Astrocyte of the cerebellum (primary cell): ENCODE results near the gene TIA1.
"Not testable (repeated sequence)": the region's sequence is repeated elsewhere in the genome, so short reads cannot be mapped to it uniquely, and the experiment has no call there.

Source experiments
- DNase-seq: peaks from one replicate; pipeline ENCODE4 v3.0.0-alpha.2; 2011; ENCODE audit warnings: low read depth
- H3K4me3 ChIP-seq: 2 replicates; pipeline ENCODE4 v1.5.1; 2011; ENCODE audit warnings: mild to moderate bottlenecking, low read depth, low read length, moderate library complexity
- in situ Hi-C: cut with HindIII; loops from 2 replicates; pipeline ENCODE4 v1.10.0; 2017; ENCODE audit warnings: low sequenced_read_pairs
- TF ChIP-seq, protein P1 (sequence below): IDR thresholded peaks from 2 replicates; pipeline ENCODE4 v1.5.1; 2012; ENCODE audit warnings: low read length, low read depth, moderate library complexity, mild to moderate bottlenecking; ENCODE audit errors: missing control alignments

The TIA1 gene, protein sequence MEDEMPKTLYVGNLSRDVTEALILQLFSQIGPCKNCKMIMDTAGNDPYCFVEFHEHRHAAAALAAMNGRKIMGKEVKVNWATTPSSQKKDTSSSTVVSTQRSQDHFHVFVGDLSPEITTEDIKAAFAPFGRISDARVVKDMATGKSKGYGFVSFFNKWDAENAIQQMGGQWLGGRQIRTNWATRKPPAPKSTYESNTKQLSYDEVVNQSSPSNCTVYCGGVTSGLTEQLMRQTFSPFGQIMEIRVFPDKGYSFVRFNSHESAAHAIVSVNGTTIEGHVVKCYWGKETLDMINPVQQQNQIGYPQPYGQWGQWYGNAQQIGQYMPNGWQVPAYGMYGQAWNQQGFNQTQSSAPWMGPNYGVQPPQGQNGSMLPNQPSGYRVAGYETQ

DNA sequence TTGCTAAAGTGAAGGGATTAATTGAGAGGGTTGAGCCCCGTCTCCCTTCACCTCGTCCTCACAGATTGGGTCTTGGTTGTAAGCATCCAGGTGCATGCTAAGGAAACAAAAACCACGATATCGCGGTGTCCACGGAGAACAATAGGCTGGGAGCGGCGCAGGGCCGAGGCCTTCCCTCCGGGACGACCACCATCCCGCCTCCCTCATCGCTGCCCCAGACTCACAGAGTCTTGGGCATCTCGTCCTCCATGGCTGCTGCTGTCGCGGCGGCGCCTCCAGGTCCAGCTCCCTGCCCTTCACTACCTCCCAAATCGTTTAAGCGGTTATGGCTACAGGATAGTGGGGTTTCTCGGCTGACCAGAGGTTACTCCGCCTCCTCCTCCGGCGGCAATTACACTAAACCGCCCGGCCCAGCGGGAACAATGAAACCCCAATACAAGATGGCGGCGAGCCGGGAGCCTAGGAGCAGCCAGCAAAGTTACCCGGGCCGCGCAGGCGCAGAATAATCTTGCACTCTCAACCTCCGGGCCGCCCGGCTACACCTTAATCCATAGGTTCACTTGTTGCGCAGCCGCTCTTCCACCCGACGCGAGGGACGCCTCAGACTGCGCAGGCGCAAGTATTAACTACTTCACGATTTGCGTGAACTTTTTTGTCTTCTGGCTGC, at the start of gene TIA1:
TSS of gene TIA1 (minus strand) at position 448 of the 667 bp plus-strand sequence. CDS start at position 250, 198 bp downstream.
- peak; percentile 97 for DNase-seq
- in situ Hi-C loops = no loop called here
- peak within 1 kb of the TSS; percentile 99 for H3K4me3 ChIP-seq
- TF ChIP-seq, protein P1, sequence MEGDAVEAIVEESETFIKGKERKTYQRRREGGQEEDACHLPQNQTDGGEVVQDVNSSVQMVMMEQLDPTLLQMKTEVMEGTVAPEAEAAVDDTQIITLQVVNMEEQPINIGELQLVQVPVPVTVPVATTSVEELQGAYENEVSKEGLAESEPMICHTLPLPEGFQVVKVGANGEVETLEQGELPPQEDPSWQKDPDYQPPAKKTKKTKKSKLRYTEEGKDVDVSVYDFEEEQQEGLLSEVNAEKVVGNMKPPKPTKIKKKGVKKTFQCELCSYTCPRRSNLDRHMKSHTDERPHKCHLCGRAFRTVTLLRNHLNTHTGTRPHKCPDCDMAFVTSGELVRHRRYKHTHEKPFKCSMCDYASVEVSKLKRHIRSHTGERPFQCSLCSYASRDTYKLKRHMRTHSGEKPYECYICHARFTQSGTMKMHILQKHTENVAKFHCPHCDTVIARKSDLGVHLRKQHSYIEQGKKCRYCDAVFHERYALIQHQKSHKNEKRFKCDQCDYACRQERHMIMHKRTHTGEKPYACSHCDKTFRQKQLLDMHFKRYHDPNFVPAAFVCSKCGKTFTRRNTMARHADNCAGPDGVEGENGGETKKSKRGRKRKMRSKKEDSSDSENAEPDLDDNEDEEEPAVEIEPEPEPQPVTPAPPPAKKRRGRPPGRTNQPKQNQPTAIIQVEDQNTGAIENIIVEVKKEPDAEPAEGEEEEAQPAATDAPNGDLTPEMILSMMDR = no peak

DNA sequence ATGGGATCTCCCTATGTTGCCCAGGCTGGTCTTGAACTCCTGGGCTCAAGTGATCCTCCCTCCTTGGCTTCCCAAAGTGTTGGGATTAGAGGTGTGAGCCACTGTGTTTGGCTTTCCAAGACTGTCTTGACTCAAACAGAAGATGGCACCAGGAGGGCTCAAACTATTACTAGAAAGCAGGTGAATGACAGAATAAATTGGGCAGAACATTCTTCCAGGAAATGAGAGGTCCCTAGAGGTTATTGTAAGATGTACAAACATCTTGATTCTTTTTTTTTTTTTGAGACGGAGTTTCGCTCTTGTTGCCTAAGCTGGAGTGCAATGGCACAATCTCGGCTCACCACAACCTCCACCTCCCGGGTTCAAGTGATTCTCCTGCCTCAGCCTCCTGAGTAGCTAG, 49.4 kb upstream of the TIA1 start:
- H3K4me3 ChIP-seq, DNase-seq, in situ Hi-C loops: not testable (repeated sequence)

DNA sequence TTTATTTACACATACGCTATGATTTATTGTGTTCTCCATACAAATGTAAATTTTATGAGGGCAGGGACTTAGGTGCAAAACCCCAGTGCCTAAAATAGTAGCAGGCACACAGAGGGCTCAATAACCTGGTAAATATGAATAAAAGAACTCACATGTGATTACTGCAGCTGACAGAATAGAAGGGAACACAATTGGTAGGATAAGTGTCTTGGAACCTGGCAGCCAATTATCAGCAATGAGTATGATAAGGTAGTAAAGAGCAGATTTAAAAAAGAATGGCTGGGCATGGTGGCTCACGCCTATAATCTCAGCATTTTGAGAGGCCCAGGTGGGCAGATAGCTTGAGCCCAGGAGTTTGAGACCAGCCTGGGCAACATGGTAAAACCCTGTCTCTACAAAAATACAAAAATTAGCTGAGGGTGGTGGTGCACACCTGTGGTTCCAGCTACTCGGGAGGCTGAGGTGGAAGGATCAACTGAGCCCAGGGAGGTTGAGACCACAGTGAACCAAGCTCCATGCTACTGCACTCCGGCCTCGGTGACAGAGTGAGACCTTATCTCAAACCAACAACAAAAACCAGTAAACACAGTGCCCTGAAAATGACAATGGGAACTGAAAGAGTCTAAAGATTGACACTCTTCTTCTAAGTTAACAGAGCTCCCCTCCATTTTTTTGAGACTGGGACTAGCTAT, 35.2 kb upstream of the TIA1 start:
- in situ Hi-C loops = no loop called here
- no peak overlapping the region for H3K4me3 ChIP-seq
- TF ChIP-seq, protein P1 = no peak
- no peak for DNase-seq

DNA sequence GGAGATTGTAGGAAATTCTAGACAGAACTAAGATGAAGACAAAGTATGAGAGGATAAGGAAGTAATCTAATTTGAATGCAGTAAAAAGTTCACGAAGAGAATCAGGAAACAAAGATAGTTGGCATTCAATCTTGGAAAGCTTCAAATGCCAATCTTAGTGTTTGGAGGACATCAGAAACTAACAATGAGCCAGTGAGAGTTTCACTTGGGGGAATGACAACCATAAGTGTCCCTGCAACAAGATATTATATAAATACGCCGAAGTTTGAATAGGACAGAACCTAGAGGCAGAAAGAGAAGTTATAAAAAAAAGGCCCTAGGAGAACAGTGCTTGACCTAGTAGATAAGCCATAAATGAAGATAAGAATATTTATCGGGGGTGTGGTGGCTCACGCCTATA, 34.0 kb upstream of the TIA1 start:
- in situ Hi-C loops = no loop called here
- no peak for DNase-seq
- TF ChIP-seq, protein P1 = no peak
- H3K4me3 ChIP-seq = no peak overlapping the region

DNA sequence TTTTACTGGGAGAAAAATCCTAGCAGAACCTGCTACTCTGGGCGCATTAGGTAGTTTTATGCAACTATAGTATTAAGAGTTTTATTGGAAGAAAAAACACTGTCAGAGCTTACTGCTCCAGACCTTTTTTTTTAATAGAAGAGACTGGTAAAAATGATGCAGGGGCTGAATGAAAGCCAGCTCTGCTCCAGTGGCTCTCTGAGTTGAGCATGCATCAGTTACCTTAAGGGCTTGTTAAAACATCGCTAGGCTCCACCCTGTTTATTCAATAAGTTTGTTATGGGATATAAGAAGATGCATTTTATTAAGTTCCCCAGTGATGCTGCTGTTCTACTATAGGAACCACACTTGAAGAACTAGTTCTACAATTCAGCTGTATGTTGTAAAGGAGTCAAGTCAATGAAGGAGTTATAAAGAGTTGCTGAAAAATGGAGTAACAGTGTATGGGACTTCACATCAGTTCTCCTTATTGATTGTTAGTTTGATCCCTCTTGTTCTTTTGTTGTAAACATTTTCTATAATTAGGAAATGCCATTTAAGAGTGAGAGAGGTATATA, 31.9 kb upstream of the TIA1 start:
- TF ChIP-seq, protein P1 = no peak

DNA sequence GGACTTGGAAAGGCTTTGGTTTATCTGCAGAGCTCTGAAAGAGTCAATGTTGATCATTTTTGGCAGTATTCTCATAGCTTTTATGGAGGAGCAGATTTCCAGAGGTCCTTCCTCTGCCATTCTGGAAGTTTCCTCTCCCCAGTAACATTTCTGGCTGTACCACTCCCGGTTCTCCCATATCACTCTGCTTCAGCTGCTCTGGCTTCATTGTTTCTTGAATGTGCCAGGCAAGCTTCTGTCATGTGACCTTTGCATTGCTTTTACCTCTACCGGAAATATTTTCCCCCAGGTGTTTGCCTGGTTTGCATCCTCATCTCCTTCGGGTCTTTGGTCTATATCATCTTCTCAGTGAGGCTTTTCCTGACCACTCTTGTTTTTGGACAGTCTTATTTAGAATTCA, 21.9 kb upstream of the TIA1 start:
- H3K4me3 ChIP-seq = no peak overlapping the region
- TF ChIP-seq, protein P1 = no peak
- DNase-seq = no peak
- in situ Hi-C loops = no loop called here

More for the DNA sequence above, 31.9 kb upstream of the TIA1 start:
- no peak for DNase-seq
- no peak overlapping the region for H3K4me3 ChIP-seq
- in situ Hi-C loops = no loop called here

DNA sequence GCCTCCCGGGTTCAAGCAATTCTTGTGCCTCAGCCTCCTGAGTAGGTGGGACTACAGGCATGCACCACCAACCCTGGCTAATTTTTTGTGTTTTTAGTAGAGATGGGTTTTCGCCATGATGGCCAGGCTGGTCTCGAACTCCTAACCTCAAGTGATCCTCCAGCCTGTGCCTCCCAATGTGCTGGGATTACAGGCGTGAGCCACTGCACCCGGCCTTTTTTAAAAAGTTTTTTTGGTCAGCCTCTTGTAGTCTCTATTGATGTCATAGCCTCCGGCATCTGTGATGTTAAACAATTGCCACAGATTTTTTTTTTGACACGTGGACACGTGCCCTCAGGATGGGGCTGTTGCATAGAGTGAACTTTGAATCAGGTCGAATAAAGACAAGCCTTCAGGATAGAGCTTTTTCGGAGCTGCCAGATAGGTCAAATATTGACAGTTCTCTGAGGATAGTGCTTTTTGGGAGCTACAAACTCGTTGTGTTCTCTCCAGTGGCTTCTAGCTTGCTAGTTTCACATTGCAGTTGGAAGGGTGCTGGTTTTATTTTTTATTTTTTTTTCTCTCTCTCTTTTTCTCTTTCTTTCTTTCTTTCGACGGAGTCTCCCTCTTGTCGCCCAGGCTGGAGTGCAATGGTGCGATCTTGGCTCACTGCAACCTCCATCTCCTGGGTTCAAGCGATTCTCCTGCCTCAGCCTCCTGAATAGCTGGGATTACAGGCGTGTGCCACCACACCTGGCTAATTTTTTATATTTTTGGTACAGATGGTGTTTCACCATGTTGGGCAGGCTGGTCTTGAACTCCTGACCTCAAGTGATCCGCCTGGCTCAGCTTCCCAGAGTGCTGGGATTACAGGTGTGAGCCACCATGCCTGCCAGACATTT, 21.2 kb upstream of the TIA1 start:
- DNase-seq, in situ Hi-C loops, H3K4me3 ChIP-seq: not testable (repeated sequence)

DNA sequence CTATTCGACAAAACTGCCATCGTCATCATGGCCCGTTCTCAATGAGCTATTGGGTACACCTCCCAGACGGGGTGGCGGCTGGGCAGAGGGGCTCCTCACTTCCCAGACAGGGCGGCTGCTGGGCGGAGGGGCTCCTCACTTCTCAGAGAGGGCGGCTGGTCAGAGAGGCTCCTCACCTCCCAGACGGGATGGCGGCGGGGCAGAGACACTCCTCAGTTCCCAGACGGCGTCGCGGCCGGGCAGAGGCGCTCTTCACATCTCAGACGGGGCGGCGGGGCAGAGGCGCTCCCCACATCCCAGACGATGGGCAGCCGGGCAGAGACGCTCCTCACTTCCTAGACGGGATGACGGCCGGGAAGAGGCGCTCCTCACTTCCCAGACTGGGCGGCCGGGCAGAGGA, 18.5 kb upstream of the TIA1 start:
- H3K4me3 ChIP-seq, in situ Hi-C loops, DNase-seq: not testable (repeated sequence)
